HEK293 (cell line): ENCODE results near the gene RAD50.

Experiments used
- CTCF ChIP-seq: fragments of 450-650 bp; formaldehyde crosslinking; IDR thresholded peaks from 2 replicates; pipeline ENCODE4 v1.5.1; 2016; ENCODE audit warnings: missing biosample characterization, missing genetic modification characterization
- RBAK ChIP-seq: fragments of 450-650 bp; formaldehyde crosslinking; IDR thresholded peaks from 2 replicates; pipeline ENCODE4 v1.5.1; 2016; ENCODE audit warnings: missing biosample characterization, missing genetic modification characterization
- SETDB1 ChIP-seq: IDR thresholded peaks from one replicate; pipeline ENCODE4 v1.6.1; 2017; ENCODE audit warnings: mild to moderate bottlenecking, low read length, moderate library complexity, mixed read lengths; ENCODE audit not compliant: insufficient read length
- TCF7L2 ChIP-seq: IDR thresholded peaks from 2 replicates; pipeline ENCODE4 v1.6.1; 2011; ENCODE audit warnings: low read depth, mild to moderate bottlenecking, inconsistent platforms, low read length, moderate library complexity, borderline replicate concordance
- YY1 ChIP-seq: fragments of 450-650 bp; formaldehyde crosslinking; IDR thresholded peaks from 2 replicates; pipeline ENCODE4 v1.5.1; 2018; ENCODE audit warnings: missing biosample characterization, missing genetic modification characterization
- ZNF416 ChIP-seq: fragments of 450-650 bp; formaldehyde crosslinking; IDR thresholded peaks from 2 replicates; pipeline ENCODE4 v1.5.1; 2016; ENCODE audit warnings: missing biosample characterization, missing genetic modification characterization
- TF ChIP-seq, protein P1 (sequence below): fragments of 450-650 bp; formaldehyde crosslinking; IDR thresholded peaks from 2 replicates; pipeline ENCODE4 v1.5.1; 2016; ENCODE audit warnings: missing biosample characterization, missing genetic modification characterization
- TF ChIP-seq, protein P2 (sequence below): fragments of 450-650 bp; formaldehyde crosslinking; conservative IDR thresholded peaks from 2 replicates; pipeline ENCODE4 v1.5.1; 2016; ENCODE audit warnings: low read depth, missing biosample characterization, missing genetic modification characterization

DNA sequence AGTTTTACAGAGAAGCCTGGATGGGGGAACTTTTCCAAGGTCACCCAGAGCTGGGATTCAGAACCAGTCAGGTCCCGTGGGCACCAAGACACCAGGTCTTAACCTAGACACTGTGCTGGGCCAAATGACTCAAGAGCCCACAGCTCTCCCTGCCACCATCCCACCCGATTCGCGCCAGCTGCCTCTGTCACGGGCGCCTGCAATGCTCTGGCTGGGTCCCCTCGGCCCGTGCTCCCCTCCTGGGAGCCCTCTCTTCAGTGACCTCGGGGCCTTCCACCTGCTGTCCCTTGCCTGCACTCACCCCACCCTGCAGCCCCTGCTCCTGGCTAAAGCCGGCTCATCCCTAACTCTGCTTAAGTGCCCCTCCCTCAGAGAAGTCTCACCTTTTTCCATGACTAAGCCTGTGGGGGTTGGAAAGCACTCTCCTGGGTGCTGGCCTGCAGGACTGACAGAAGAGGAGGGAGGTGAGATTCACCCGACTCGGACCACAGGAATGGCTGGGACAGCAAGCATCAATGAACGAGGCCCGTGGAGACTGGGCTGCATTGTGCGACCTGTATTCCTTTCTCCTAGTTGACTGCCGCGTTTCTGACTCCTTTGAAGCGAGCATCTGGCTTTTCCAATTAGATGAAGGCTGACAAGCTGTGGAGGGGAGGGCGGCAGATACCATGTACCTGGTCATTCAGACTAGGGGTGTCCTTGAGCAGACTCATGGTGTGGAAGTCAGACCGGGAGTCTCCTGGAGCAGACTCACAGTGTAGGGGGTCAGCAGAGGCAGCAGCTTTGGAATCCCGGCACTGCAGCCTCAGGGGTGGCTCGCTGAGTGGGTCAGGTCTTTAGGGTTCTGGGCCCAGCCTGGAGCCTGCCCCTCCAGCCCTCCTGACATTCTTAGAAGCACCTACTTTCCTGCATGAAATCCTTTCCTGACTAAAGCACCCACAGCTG is 111.3 kb downstream of the RAD50 start:
- TF ChIP-seq SETDB1 (no peak), CTCF (tag by site-specific recombination) (no peak), ZNF416 (tag by site-specific recombination) (no peak), RBAK (no peak), TCF7L2 (no peak), YY1 (tag by site-specific recombination) (no peak)
- TF ChIP-seq, protein P1, sequence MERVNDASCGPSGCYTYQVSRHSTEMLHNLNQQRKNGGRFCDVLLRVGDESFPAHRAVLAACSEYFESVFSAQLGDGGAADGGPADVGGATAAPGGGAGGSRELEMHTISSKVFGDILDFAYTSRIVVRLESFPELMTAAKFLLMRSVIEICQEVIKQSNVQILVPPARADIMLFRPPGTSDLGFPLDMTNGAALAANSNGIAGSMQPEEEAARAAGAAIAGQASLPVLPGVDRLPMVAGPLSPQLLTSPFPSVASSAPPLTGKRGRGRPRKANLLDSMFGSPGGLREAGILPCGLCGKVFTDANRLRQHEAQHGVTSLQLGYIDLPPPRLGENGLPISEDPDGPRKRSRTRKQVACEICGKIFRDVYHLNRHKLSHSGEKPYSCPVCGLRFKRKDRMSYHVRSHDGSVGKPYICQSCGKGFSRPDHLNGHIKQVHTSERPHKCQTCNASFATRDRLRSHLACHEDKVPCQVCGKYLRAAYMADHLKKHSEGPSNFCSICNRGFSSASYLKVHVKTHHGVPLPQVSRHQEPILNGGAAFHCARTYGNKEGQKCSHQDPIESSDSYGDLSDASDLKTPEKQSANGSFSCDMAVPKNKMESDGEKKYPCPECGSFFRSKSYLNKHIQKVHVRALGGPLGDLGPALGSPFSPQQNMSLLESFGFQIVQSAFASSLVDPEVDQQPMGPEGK (tag by site-specific recombination): no peak
- TF ChIP-seq, protein P2, sequence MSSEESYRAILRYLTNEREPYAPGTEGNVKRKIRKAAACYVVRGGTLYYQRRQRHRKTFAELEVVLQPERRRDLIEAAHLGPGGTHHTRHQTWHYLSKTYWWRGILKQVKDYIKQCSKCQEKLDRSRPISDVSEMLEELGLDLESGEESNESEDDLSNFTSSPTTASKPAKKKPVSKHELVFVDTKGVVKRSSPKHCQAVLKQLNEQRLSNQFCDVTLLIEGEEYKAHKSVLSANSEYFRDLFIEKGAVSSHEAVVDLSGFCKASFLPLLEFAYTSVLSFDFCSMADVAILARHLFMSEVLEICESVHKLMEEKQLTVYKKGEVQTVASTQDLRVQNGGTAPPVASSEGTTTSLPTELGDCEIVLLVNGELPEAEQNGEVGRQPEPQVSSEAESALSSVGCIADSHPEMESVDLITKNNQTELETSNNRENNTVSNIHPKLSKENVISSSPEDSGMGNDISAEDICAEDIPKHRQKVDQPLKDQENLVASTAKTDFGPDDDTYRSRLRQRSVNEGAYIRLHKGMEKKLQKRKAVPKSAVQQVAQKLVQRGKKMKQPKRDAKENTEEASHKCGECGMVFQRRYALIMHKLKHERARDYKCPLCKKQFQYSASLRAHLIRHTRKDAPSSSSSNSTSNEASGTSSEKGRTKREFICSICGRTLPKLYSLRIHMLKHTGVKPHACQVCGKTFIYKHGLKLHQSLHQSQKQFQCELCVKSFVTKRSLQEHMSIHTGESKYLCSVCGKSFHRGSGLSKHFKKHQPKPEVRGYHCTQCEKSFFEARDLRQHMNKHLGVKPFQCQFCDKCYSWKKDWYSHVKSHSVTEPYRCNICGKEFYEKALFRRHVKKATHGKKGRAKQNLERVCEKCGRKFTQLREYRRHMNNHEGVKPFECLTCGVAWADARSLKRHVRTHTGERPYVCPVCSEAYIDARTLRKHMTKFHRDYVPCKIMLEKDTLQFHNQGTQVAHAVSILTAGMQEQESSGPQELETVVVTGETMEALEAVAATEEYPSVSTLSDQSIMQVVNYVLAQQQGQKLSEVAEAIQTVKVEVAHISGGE: no peak
